Panc1 (cell line): ENCODE results near the gene PLA2G1B.

ENCODE experiments used
- POLR2AphosphoS5 ChIP-seq: IDR thresholded peaks from 2 replicates; pipeline ENCODE4 v1.6.1; 2012; ENCODE audit warnings: mild to moderate bottlenecking, low read depth, low read length, moderate library complexity
- SIN3A ChIP-seq: IDR thresholded peaks from 2 replicates; pipeline ENCODE4 v1.6.1; 2012; ENCODE audit warnings: low read depth, mild to moderate bottlenecking, low read length, moderate library complexity, borderline replicate concordance; ENCODE audit not compliant: insufficient read depth
- TF ChIP-seq, protein P1 (sequence below): fragments of 450-650 bp; IDR thresholded peaks from 2 replicates; pipeline ENCODE4 v1.5.1; 2017; ENCODE audit warnings: mild to moderate bottlenecking
- TF ChIP-seq, protein P2 (sequence below), 2 experiments: IDR thresholded peaks; 2 replicates each; pipeline ENCODE4 v1.6.1; 2011 to 2012; ENCODE audit warnings: low read depth in 2 of 2, control low read depth in 1 of 2, low read length in 1 of 2, mild to moderate bottlenecking in 1 of 2, moderate library complexity in 1 of 2; ENCODE audit not compliant: insufficient read depth in 1 of 2

DNA sequence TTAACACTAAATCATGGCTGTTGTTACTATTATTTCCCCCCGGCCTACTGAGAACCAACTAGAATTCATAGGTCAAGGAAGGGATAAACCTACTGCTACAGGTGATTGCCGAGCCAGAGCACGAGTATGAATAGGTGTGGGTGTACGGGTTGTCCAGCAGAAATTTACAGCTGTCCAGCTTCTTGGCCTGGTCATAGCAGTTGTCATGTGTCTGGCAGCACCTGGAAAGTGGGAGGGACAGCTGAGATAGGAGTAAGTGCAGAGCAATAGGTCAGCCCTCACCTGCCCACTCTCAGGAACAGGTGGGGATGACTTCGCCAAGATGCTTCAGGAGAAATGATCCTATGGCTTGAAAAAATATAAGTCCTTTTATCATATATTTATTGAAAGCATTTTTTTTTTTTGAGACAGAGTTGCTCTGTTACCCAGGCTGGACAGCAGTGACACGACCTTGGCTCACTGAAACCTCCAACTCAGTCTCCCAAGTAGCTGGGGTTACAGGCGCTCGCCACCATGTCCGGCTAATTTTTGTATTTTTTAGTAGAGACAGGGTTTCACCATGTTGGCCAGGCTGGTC is 2.6 kb downstream of the PLA2G1B start:
- TF ChIP-seq, protein P1, sequence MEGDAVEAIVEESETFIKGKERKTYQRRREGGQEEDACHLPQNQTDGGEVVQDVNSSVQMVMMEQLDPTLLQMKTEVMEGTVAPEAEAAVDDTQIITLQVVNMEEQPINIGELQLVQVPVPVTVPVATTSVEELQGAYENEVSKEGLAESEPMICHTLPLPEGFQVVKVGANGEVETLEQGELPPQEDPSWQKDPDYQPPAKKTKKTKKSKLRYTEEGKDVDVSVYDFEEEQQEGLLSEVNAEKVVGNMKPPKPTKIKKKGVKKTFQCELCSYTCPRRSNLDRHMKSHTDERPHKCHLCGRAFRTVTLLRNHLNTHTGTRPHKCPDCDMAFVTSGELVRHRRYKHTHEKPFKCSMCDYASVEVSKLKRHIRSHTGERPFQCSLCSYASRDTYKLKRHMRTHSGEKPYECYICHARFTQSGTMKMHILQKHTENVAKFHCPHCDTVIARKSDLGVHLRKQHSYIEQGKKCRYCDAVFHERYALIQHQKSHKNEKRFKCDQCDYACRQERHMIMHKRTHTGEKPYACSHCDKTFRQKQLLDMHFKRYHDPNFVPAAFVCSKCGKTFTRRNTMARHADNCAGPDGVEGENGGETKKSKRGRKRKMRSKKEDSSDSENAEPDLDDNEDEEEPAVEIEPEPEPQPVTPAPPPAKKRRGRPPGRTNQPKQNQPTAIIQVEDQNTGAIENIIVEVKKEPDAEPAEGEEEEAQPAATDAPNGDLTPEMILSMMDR: no peak
- no peak for TF ChIP-seq SIN3A
- TF ChIP-seq POLR2AphosphoS5: no peak
- TF ChIP-seq, protein P2, sequence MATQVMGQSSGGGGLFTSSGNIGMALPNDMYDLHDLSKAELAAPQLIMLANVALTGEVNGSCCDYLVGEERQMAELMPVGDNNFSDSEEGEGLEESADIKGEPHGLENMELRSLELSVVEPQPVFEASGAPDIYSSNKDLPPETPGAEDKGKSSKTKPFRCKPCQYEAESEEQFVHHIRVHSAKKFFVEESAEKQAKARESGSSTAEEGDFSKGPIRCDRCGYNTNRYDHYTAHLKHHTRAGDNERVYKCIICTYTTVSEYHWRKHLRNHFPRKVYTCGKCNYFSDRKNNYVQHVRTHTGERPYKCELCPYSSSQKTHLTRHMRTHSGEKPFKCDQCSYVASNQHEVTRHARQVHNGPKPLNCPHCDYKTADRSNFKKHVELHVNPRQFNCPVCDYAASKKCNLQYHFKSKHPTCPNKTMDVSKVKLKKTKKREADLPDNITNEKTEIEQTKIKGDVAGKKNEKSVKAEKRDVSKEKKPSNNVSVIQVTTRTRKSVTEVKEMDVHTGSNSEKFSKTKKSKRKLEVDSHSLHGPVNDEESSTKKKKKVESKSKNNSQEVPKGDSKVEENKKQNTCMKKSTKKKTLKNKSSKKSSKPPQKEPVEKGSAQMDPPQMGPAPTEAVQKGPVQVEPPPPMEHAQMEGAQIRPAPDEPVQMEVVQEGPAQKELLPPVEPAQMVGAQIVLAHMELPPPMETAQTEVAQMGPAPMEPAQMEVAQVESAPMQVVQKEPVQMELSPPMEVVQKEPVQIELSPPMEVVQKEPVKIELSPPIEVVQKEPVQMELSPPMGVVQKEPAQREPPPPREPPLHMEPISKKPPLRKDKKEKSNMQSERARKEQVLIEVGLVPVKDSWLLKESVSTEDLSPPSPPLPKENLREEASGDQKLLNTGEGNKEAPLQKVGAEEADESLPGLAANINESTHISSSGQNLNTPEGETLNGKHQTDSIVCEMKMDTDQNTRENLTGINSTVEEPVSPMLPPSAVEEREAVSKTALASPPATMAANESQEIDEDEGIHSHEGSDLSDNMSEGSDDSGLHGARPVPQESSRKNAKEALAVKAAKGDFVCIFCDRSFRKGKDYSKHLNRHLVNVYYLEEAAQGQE (IDR thresholded peaks at IDR 0.05; ENCODE audit: insufficient read depth in 1 of 2, low read depth in 2 of 2, low read length in 1 of 2): no peak
